Ishikawa (cell line): ENCODE data around the gene MCUB.

Source experiments
- CEBPB ChIP-seq: IDR thresholded peaks from 2 replicates; pipeline ENCODE4 v1.6.1; 2012
- CREB1 ChIP-seq: IDR thresholded peaks from 2 replicates; pipeline ENCODE4 v1.6.1; 2012; ENCODE audit warnings: low read depth
- EGR1 ChIP-seq: IDR thresholded peaks from 2 replicates; pipeline ENCODE4 v1.6.1; 2012
- EP300 ChIP-seq: IDR thresholded peaks from 2 replicates; pipeline ENCODE4 v1.6.1; 2012; ENCODE audit warnings: borderline replicate concordance
- FOXM1 ChIP-seq: IDR thresholded peaks from 2 replicates; pipeline ENCODE4 v1.6.1; 2012; ENCODE audit warnings: low read depth, borderline replicate concordance
- MAX ChIP-seq: IDR thresholded peaks from 2 replicates; pipeline ENCODE4 v1.6.1; 2012
- NFIC ChIP-seq: IDR thresholded peaks from 2 replicates; pipeline ENCODE4 v1.6.1; 2012
- RAD21 ChIP-seq: IDR thresholded peaks from 2 replicates; pipeline ENCODE4 v1.6.1; 2012; ENCODE audit warnings: low read depth
- REST ChIP-seq: IDR thresholded peaks from 2 replicates; pipeline ENCODE4 v1.6.1; 2012; ENCODE audit warnings: low read depth, mild to moderate bottlenecking
- TAF1 ChIP-seq: IDR thresholded peaks from 2 replicates; pipeline ENCODE4 v1.6.1; 2012; ENCODE audit warnings: low read depth, mild to moderate bottlenecking
- TCF12 ChIP-seq: IDR thresholded peaks from 2 replicates; pipeline ENCODE4 v1.6.1; 2012; ENCODE audit warnings: low read depth
- TEAD4 ChIP-seq: IDR thresholded peaks from 2 replicates; pipeline ENCODE4 v1.6.1; 2012
- USF1 ChIP-seq: IDR thresholded peaks from 2 replicates; pipeline ENCODE4 v1.6.1; 2012
- YY1 ChIP-seq: IDR thresholded peaks from 2 replicates; pipeline ENCODE4 v1.6.1; 2012; ENCODE audit warnings: low read depth
- ZBTB7A ChIP-seq: IDR thresholded peaks from 2 replicates; pipeline ENCODE4 v1.6.1; 2012; ENCODE audit warnings: low read depth

The MCUB gene

GRCh38 chr4:109703664-109704361, 143.8 kb downstream of the MCUB start:
- TF ChIP-seq MAX = no peak
- TF ChIP-seq NFIC = no peak
- TF ChIP-seq EP300 = no peak
- TF ChIP-seq FOXM1 = no peak
- no peak for TF ChIP-seq YY1
- no peak for TF ChIP-seq TCF12
- TF ChIP-seq USF1 = no peak

- TF ChIP-seq CEBPB = no peak
- TF ChIP-seq TAF1 = no peak
Observed at GRCh38 chr4:109708435-109708834, 148.4 kb downstream of the MCUB start.

GRCh38 chr4:109708990-109709389, 148.9 kb downstream of the MCUB start:
- TF ChIP-seq NFIC (no peak), TAF1 (no peak), EP300 (no peak), CREB1 (no peak), YY1 (no peak), CEBPB (no peak), USF1 (no peak)

- TF ChIP-seq CEBPB = no peak
- no peak for TF ChIP-seq REST
- TF ChIP-seq CREB1 = no peak
- TF ChIP-seq YY1 = no peak
- TF ChIP-seq NFIC = no peak
- no peak for TF ChIP-seq USF1
- TF ChIP-seq TAF1 = no peak
- no peak for TF ChIP-seq EGR1
- no peak for TF ChIP-seq TCF12
- TF ChIP-seq MAX = no peak
- TF ChIP-seq EP300 = no peak
- TF ChIP-seq TEAD4 = no peak
- no peak for TF ChIP-seq FOXM1
- TF ChIP-seq ZBTB7A = no peak
- TF ChIP-seq RAD21 = no peak
Observed at GRCh38 chr4:109713500-109713899, 153.5 kb downstream of the MCUB start.

GRCh38 chr4:109718759-109719158, 158.7 kb downstream of the MCUB start:
- TF ChIP-seq REST (no peak), MAX (no peak), RAD21 (no peak), YY1 (no peak), TAF1 (no peak), TEAD4 (no peak), TCF12 (no peak), NFIC (no peak), CREB1 (no peak), EGR1 (no peak), USF1 (no peak), EP300 (no peak), ZBTB7A (no peak), FOXM1 (no peak), CEBPB (no peak)
